PC-9 (cell line): ENCODE data around the gene SCAI. TPM values are rescaled to one million over a fixed set of nuclear protein-coding genes. Genes with fewer than 3 reads are reported as not detected.

ENCODE experiments used
- BruUV-seq: library from RNA; stranded (reverse); fragments of 400-500 nt; replicated peaks from 2 replicates; lab custom pipeline; 2021; lab: Mats Ljungman, UMichigan
- CTCF ChIA-PET: fragments of 300-600 bp; sonication (Branson Sonifier 250); formaldehyde crosslinking; loops from one replicate; lab custom pipeline; 2022; ENCODE audit warnings: antibody characterized with exemption; lab: Charles Lee
- POLR2A ChIA-PET: fragments of 300-600 bp; sonication (Branson Sonifier 250); formaldehyde crosslinking; loops from one replicate; lab custom pipeline; 2022; ENCODE audit warnings: antibody characterized with exemption; ENCODE audit not compliant: unreplicated experiment; lab: Charles Lee
- DNase-seq, 2 experiments: peaks; one replicate each; pipeline versions ENCODE4 v3.0.0 to v3.0.0-alpha.2; 2015 to 2022; ENCODE audit warnings: mixed read lengths in 1 of 2
- H2AFZ ChIP-seq: fragments of 200-600 bp; sonication (generic); 2 replicates; pipeline ENCODE4 v1.8.1; 2017; ENCODE audit warnings: antibody characterized with exemption
- H3F3A ChIP-seq: fragments of 200-600 bp; sonication (generic); 2 replicates; pipeline ENCODE4 v1.8.1; 2017; ENCODE audit warnings: antibody characterized with exemption, mild to moderate bottlenecking, low read depth; ENCODE audit not compliant: insufficient read depth
- H3K27ac ChIP-seq: fragments of 200-600 bp; sonication (generic); 2 replicates; pipeline ENCODE4 v1.6.1; 2016; ENCODE audit warnings: mixed run types
- H3K27me3 ChIP-seq: fragments of 200-600 bp; sonication (generic); 2 replicates; pipeline ENCODE4 v1.6.1; 2016; ENCODE audit warnings: low read depth, mixed run types; ENCODE audit not compliant: insufficient read depth
- H3K36me3 ChIP-seq: fragments of 200-600 bp; sonication (generic); 2 replicates; pipeline ENCODE4 v1.6.1; 2016; ENCODE audit warnings: low read depth, mixed run types
- H3K4me1 ChIP-seq: fragments of 200-600 bp; sonication (generic); replicated peaks from 2 replicates; pipeline ENCODE4 v1.6.1; 2016; ENCODE audit warnings: mixed run types; ENCODE audit not compliant: insufficient read depth
- H3K4me2 ChIP-seq: fragments of 200-600 bp; sonication (generic); 2 replicates; pipeline ENCODE4 v1.6.1; 2017; ENCODE audit warnings: mixed run types
- H3K4me3 ChIP-seq: fragments of 200-600 bp; sonication (generic); 2 replicates; pipeline ENCODE4 v1.6.1; 2016; ENCODE audit warnings: mixed run types
- H3K79me2 ChIP-seq: fragments of 200-600 bp; sonication (generic); 2 replicates; pipeline ENCODE4 v1.6.1; 2017; ENCODE audit warnings: low read depth, mixed run types
- H3K9me2 ChIP-seq: fragments of 200-600 bp; sonication (generic); 2 replicates; pipeline ENCODE4 v1.8.1; 2017; ENCODE audit warnings: mild to moderate bottlenecking; ENCODE audit not compliant: insufficient read depth
- H3K9me3 ChIP-seq: fragments of 200-600 bp; sonication (generic); 2 replicates; pipeline ENCODE4 v1.8.1; 2016; ENCODE audit warnings: low read depth; ENCODE audit not compliant: insufficient read depth
- H4K20me1 ChIP-seq: fragments of 200-600 bp; sonication (generic); 2 replicates; pipeline ENCODE4 v1.8.1; 2017; ENCODE audit not compliant: insufficient read depth
- EZH2 ChIP-seq: fragments of 200-600 bp; sonication (generic); IDR thresholded peaks from 2 replicates; pipeline ENCODE4 v1.8.0; 2017; ENCODE audit warnings: antibody characterized with exemption, low read depth
- intact Hi-C: fragments of 100-400 bp; cut with micrococcal nuclease; formaldehyde crosslinking; loops from one replicate; pipeline ENCODE4 v1.10.0; 2022; ENCODE audit not compliant: unreplicated experiment
- total RNA-seq: library from RNA; stranded (reverse); gene quantifications from 2 replicates; pipeline ENCODE4 v1.2.3, GENCODE V29; 2021
- TF ChIP-seq, protein P1 (sequence below): fragments of 200-600 bp; sonication (generic); conservative IDR thresholded peaks from 2 replicates; pipeline ENCODE4 v1.6.1; 2017; ENCODE audit warnings: mixed run types, antibody characterized with exemption, mild to moderate bottlenecking, moderate library complexity

Gene SCAI
- total RNA-seq, 1 experiment from 2014 or later = 16.0 TPM

- H3K4me3 ChIP-seq = no peak overlapping the region
- no peak for DNase-seq
- no peaks in the 10 kb centered on the region for H3K4me1 ChIP-seq
- H3F3A ChIP-seq = no peaks in the 10 kb centered on the region
- H4K20me1 ChIP-seq = no peaks in the 10 kb centered on the region
- ChIA-PET POLR2A (no interaction called here), CTCF (no interaction called here)
- H3K4me2 ChIP-seq = no peak overlapping the region
- no peak overlapping the region for H3K27ac ChIP-seq
- H2AFZ ChIP-seq = no peak overlapping the region
- 0 out of 2 replicates have a peak, but pooled peaks cover 5% of the 10 kb centered on the region for H3K36me3 ChIP-seq
- no peaks in the 10 kb centered on the region for H3K9me2 ChIP-seq
- no peaks in the 10 kb centered on the region for H3K79me2 ChIP-seq
- H3K27me3 ChIP-seq = no peaks in the 10 kb centered on the region
- intact Hi-C loops = loop anchor here (5.0 kb wide), 1 partner anchor 242 kb away; the partner anchor contains the start of gene SCAI
- BruUV-seq = no TSS peak
- TF ChIP-seq, protein P1, sequence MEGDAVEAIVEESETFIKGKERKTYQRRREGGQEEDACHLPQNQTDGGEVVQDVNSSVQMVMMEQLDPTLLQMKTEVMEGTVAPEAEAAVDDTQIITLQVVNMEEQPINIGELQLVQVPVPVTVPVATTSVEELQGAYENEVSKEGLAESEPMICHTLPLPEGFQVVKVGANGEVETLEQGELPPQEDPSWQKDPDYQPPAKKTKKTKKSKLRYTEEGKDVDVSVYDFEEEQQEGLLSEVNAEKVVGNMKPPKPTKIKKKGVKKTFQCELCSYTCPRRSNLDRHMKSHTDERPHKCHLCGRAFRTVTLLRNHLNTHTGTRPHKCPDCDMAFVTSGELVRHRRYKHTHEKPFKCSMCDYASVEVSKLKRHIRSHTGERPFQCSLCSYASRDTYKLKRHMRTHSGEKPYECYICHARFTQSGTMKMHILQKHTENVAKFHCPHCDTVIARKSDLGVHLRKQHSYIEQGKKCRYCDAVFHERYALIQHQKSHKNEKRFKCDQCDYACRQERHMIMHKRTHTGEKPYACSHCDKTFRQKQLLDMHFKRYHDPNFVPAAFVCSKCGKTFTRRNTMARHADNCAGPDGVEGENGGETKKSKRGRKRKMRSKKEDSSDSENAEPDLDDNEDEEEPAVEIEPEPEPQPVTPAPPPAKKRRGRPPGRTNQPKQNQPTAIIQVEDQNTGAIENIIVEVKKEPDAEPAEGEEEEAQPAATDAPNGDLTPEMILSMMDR = no peak
- TF ChIP-seq EZH2 = no peak
- no peaks in the 10 kb centered on the region for H3K9me3 ChIP-seq
These were observed 243.5 kb downstream of the SCAI start for GRCh38 chr9:124899845-124900244.

GRCh38 chr9:124897570-124898460 lies 245.5 kb downstream of the SCAI start:
- no peaks in the 10 kb centered on the region for H3K79me2 ChIP-seq
- no peak for DNase-seq
- H3K9me3 ChIP-seq = no peaks in the 10 kb centered on the region
- no peak overlapping the region for H3K4me3 ChIP-seq
- ChIA-PET CTCF (no interaction called here), POLR2A (no interaction called here)
- no peaks in the 10 kb centered on the region for H3K27me3 ChIP-seq
- no peak overlapping the region for H3K27ac ChIP-seq
- no TSS peak for BruUV-seq
- TF ChIP-seq, protein P1 = no peak
- no peak for TF ChIP-seq EZH2
- 0 out of 2 replicates have a peak, but pooled peaks cover 5% of the 10 kb centered on the region for H3K36me3 ChIP-seq
- intact Hi-C loops = loop anchor here (5.0 kb wide), 1 partner anchor 244 kb away; the partner anchor contains the start of gene SCAI
- H4K20me1 ChIP-seq = no peaks in the 10 kb centered on the region
- H3K9me2 ChIP-seq = no peaks in the 10 kb centered on the region
- no peak overlapping the region for H2AFZ ChIP-seq
- H3K4me2 ChIP-seq = no peak overlapping the region
- no peaks in the 10 kb centered on the region for H3K4me1 ChIP-seq
- H3F3A ChIP-seq = no peaks in the 10 kb centered on the region

GRCh38 chr9:124894741-124895170 lies 248.6 kb downstream of the SCAI start:
- H2AFZ ChIP-seq = no peak overlapping the region
- H4K20me1 ChIP-seq = no peaks in the 10 kb centered on the region
- no peaks in the 10 kb centered on the region for H3K79me2 ChIP-seq
- H3K4me2 ChIP-seq = no peak overlapping the region
- peak in 1 of 2 experiments; percentile 21 for DNase-seq
- H3K4me3 ChIP-seq = no peak overlapping the region
- 0 out of 2 replicates have a peak, but pooled peaks cover 5% of the 10 kb centered on the region for H3K36me3 ChIP-seq
- H3K9me3 ChIP-seq = no peaks in the 10 kb centered on the region
- H3K27ac ChIP-seq = no peak overlapping the region
- TF ChIP-seq EZH2 = no peak
- TF ChIP-seq, protein P1 = peak; percentile 54; the same call in 1 of the 2 replicates
- 0 out of 2 replicates have a peak, but pooled peaks cover 3% of the 10 kb centered on the region for H3F3A ChIP-seq
- intact Hi-C loops = loop anchor here (1.0 to 5.0 kb wide), 3 partner anchors 42 to 248 kb away; partner anchors contain the start of genes SCAI and WDR38
- POLR2A ChIA-PET = no interaction called here
- no peaks in the 10 kb centered on the region for H3K4me1 ChIP-seq
- no peaks in the 10 kb centered on the region for H3K27me3 ChIP-seq
- CTCF ChIA-PET = interaction anchor here (0.5 to 1.4 kb wide), 2 partner anchors 122 to 358 kb away, joined by 3 to 4 read pairs; no protein-coding TSS in a partner anchor
- BruUV-seq = no TSS peak
- no peaks in the 10 kb centered on the region for H3K9me2 ChIP-seq
